Measurements from ENCODE around the gene CD22. TPM values are rescaled to one million over a fixed set of nuclear protein-coding genes. Genes with fewer than 3 reads are reported as not detected.

CD22 gene
- total and polyA plus RNA-seq, 2 of the 13 experiments (the other 11 are each of a cell fraction or from before 2014, with no cell fraction given): 0.71 to 1.7 TPM

GRCh38 chr19:35297922-35298321 is 31.1 kb upstream of the CD22 start:
- in situ Hi-C loops (cut with HindIII; ENCODE audit: extremely low pct_ligation_motif_present, low pct_unique_long_range_greater_than_20kb) (no loop called here), intact Hi-C loops (cut with micrococcal nuclease; ENCODE audit: unreplicated experiment) (no loop called here)
- Histone ChIP-seq H3K9ac (ENCODE audit: insufficient read depth, low read depth, low read length) (no peak overlapping the region), H3K79me2 (ENCODE audit: insufficient read depth, low read length) (no peaks in the 10 kb centered on the region), H3K27ac (ENCODE audit: extremely low read length, insufficient read depth, low read length) (no peak overlapping the region), H3K4me2 (ENCODE audit: low read depth, low read length) (no peak overlapping the region), H4K20me1 (ENCODE audit: insufficient read depth, low read length) (no peaks in the 10 kb centered on the region), H3K4me3 (replicated peaks in 1 of 3; ENCODE audit: insufficient read depth in 1 of 3, low read depth in 2 of 3, low read length in 3 of 3) (no peak overlapping the region), H2AFZ (ENCODE audit: low read length) (no peak overlapping the region), H3K27me3 (ENCODE audit: control insufficient read depth in 1 of 2, insufficient read depth in 2 of 2, low read length in 2 of 2) (peaks cover 6 to 22% of the 10 kb centered on the region in 2 experiments), H3K4me1 (ENCODE audit: insufficient read depth, low read length) (peaks cover 36% of the 10 kb centered on the region), H3K9me3 (ENCODE audit: low read length) (no peaks in the 10 kb centered on the region), H3K36me3 (replicated peaks in 1 of 2; ENCODE audit: control insufficient read depth in 1 of 2, insufficient read depth in 2 of 2, low read length in 2 of 2) (no peaks in the 10 kb centered on the region)
- BruUV-seq (replicated peaks): no TSS peak
- no peak for TF ChIP-seq ZNF572 (CRISPR knock-in tag; IDR thresholded peaks at IDR 0.05)
- TF ChIP-seq ATF2 (CRISPR knock-in tag; IDR thresholded peaks at IDR 0.05): no peak
- TF ChIP-seq JUNB (CRISPR knock-in tag; IDR thresholded peaks at IDR 0.05; ENCODE audit: borderline replicate concordance): 0 out of 2 replicates have a peak, but pooled peaks have one; percentile 10
- CTCF ChIA-PET (ENCODE audit: low intra/inter-chr PET ratio, low total read pairs): no interaction called here
- FAIRE-seq: no peak
- POLR2A ChIA-PET: no interaction called here
- DNase-seq (ENCODE audit: low spot score): no peak
- no peak for ATAC-seq
- 79% methylated on average over 2 of the region's 2 CpGs for WGBS (ENCODE audit: low lambda C conversion rate)

- H3K4me1 ChIP-seq (ENCODE audit: insufficient read depth, low read length): peaks cover 30% of the 10 kb centered on the region
- no peaks in the 10 kb centered on the region for H3K9me3 ChIP-seq (ENCODE audit: low read length)
- no peaks in the 10 kb centered on the region for H4K20me1 ChIP-seq (ENCODE audit: insufficient read depth, low read length)
- no peak overlapping the region for H3K4me2 ChIP-seq (ENCODE audit: low read depth, low read length)
- POLR2A ChIA-PET: no interaction called here
- intact Hi-C loops (cut with micrococcal nuclease; ENCODE audit: unreplicated experiment) (no loop called here), in situ Hi-C loops (cut with HindIII; ENCODE audit: extremely low pct_ligation_motif_present, low pct_unique_long_range_greater_than_20kb) (no loop called here)
- DNase-seq (ENCODE audit: low spot score): no peak
- TF ChIP-seq ZNF552 (CRISPR knock-in tag; IDR thresholded peaks at IDR 0.05; ENCODE audit: borderline replicate concordance): no peak
- TF ChIP-seq ZNF646 (CRISPR knock-in tag; IDR thresholded peaks at IDR 0.05): peak; percentile 86
- no TSS peak for BruUV-seq (replicated peaks)
- no peak overlapping the region for H2AFZ ChIP-seq (ENCODE audit: low read length)
- FAIRE-seq: no peak
- no peak for ATAC-seq
- CTCF ChIA-PET (ENCODE audit: low intra/inter-chr PET ratio, low total read pairs): no interaction called here
- H3K4me3 ChIP-seq (replicated peaks in 1 of 3; ENCODE audit: insufficient read depth in 1 of 3, low read depth in 2 of 3, low read length in 3 of 3): no peak overlapping the region
- no peak overlapping the region for H3K27ac ChIP-seq (ENCODE audit: extremely low read length, insufficient read depth, low read length)
- 89% methylated on average over 5 of the region's 5 CpGs for WGBS (ENCODE audit: low lambda C conversion rate)
- H3K27me3 ChIP-seq (ENCODE audit: control insufficient read depth in 1 of 2, insufficient read depth in 2 of 2, low read length in 2 of 2): peaks cover 3 to 16% of the 10 kb centered on the region in 2 experiments
- H3K36me3 ChIP-seq (replicated peaks in 1 of 2; ENCODE audit: control insufficient read depth in 1 of 2, insufficient read depth in 2 of 2, low read length in 2 of 2): no peaks in the 10 kb centered on the region
- no peak overlapping the region for H3K9ac ChIP-seq (ENCODE audit: insufficient read depth, low read depth, low read length)
- H3K79me2 ChIP-seq (ENCODE audit: insufficient read depth, low read length): no peaks in the 10 kb centered on the region
These were observed 30.4 kb upstream of the CD22 start for GRCh38 chr19:35298561-35298972.

All from HepG2 (cell line).